GM18499 (cell line): ENCODE data around the gene TFPI.
"Not testable (repeated sequence)": the region's sequence is repeated elsewhere in the genome, so short reads cannot be mapped to it uniquely, and the experiment has no call there.

Experiments used
- ATAC-seq: cut with Tn5 transposase; IDR thresholded peaks from one replicate; pipeline ENCODE4 v1.9.1; 2021; ENCODE audit warnings: moderate number of reproducible peaks; ENCODE audit not compliant: insufficient read depth, unreplicated experiment

Gene TFPI

DNA sequence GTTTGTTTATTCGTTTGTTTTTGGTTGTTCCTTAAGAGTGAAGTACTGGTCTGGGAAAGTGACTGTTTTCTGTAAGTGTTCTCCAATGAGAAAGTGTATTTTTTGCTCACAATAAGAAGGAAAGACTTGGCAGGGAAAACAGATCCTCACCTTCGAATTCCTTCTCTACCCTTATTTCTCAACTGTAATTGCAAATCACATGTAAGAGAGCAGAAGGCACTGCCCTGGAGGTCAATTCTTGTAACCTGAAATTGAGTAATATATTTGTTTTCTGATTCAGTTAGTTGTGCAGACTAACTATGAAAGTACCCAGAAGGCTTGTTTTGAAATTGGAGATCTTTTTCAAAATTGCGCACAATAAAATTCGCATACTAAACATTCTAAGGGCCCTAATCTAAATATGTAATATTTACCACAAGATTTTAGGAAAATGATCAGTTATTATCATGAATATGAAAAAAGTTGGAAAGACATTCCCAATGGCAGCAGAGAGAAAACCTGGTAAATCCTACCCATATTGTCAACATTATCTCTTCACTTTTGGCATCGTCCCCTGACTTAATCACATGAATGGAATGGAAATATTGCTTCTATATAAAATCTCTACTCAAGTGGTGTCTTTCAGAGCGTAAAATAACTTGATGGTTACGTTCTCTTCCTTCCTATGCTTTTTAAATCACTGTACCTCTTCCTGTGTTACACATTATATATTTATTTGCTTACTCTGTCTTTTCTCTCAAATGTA lies 24.1 kb downstream of the TFPI start:
- no peak for ATAC-seq

DNA sequence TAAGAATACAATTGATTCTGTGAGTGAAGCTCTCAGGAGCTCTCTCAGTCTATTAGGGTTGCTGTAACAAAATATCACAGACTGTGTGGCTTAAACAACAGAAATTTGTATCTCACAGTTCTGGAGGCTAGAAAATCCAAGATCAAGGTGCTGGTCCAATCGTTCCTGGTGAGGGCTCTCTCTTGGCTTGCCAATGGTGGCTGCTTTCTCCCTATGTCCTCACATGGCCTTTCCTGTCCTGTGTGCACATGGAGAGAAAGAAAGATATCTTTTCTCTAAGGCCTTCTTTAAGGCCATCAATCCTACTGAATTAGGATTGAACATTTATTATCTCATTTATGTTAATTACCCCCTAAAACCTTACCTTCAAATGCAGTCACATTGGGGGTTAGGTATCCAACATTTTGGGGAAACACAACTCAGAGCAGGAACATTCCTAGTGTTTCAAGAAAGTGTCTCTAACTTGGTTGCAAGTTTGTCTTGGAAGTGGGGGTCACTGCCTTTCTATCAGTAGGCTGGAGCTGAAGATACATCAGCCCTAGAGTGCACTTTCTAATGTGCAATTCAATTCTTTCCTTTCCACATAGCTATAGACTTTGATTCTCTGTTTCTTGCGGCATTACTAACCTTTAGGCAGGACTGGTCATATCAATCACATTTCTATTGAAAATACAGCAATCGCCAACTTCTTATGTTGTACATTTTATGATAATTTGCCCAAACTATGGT lies 24.8 kb downstream of the TFPI start:
- ATAC-seq, result no peak

DNA sequence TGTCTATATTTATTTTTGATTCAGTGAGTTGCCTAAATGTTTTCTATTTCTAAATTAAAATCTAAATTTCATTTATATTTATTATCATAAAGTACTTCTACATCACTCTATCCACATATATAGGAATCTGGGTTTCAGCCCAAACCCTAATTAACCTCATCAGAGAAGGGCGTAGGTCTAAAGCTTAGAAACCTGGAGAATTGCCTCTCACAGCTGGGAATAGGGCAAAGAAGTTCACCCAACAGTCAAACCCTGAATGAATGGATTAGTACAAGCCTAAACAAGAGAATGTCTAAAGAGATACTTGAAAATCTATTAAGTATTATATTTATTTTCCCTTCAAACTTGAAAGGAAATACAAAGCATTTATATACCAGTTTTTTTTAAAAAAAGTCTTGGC lies 26.2 kb downstream of the TFPI start:
- ATAC-seq, result no peak

DNA sequence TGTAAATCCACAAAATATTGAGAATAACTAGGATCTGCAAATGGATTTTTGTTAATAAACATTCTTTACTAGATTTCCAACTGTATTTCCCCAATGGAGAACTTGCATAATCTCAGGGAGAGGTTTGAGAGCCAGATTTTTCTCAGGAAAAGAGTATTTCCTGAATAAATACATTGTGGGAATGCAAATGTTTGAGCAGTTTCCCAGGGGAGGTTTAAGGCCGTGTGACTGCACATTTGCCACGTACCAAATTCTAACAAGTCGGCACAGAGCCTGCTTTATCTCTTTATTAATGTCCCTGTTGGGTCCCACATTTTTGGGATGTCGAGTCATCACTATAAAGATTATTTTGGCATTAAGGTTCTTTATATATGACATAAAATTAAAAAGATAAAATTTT lies 27.0 kb downstream of the TFPI start:
- ATAC-seq, result no peak

DNA sequence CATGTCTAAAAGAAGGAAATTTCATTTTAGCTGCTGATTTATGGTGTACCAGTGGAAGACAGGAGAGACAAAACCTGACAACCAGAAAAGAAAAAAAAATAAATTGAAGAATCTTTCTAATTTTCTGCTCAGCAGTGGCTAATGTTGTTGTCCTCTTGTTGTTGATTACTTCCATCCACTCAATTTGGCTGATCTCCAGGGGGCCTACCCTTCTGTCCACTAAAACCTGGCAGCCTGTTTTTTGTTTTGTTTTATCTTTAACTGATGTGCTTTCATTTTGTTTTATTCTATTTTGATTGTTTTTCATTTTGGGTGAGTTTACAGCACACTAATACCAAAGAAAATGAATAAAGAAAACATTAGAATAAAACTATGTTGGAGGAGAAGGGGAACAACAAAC lies 27.4 kb downstream of the TFPI start:
- ATAC-seq, result no peak

DNA sequence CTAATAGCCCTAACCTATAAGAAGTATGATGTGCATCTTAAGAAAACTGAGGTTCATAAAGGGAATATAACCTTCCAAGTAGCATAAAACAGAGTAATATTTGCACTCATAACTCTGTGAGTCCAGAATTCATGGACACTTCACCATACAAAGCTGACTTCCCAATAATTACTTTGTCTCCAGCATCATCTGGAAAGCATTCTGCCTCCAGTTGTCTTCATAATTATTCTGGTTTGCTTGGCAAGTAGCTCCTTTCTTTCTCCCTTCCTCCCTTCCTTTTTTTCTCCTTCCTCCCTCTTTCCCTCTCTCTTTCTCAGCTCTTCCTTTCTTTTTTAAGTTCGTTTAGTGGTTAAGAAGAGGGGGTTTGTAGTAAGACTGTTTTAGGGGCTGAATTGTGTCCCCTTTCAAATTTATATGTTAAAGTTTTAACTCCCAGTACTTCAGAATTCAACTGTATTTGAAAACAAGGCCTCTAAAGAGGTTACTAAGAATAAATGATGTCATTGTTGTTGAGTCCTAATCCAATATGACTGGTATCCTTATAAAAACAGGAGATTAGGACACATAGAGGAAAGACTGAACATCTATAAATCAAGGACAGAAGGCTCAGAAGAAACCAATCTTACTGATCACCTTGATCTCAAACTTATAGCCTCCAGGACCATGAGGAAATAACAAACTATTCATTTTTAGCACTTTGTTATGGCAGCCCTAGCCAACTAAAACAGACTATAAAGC lies 28.9 kb downstream of the TFPI start:
- no peak for ATAC-seq

DNA sequence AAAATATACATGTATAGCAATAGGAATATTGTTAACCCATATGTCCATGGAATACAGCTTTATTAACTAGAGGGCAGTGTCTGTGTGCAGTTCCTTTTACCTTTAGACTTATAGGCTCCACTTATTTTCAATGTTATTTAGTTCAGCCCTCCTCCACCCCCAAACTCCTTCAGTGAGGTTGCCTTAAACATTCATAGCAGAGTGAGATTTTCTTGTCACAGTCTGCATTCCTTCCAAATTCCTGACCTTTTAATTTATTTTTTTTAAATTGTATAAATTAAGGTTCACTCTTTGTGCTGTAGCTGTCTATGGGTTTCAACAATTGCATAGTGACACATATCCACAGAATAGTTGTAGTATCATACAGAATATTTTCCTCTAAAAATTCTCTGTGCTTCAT lies 30.9 kb downstream of the TFPI start:
- no peak for ATAC-seq

DNA sequence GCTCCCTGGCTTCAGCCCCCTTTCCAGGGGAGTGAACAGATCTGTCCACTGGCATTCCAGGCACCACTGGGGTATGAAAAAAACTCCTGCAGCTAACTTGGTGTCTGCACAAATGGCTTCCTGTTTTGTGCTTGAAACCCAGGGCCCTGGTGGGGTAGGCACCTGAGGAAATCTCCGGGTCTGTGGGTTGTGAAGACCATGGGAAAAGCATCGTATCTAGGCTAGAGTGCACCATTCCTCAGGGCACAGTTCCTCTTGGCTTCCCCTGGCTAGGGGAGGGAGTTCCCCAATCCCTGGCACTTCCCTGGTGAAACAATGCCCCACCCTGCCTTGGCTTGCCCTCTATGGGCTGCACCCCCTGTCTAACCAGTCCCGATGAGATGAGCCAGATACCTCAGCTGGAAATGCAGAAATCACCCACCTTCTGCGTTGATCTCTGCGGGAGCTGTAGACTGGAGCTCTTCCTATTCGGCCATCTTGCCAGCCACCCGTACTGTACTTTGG lies 34.1 kb downstream of the TFPI start:
- no peak for ATAC-seq

DNA sequence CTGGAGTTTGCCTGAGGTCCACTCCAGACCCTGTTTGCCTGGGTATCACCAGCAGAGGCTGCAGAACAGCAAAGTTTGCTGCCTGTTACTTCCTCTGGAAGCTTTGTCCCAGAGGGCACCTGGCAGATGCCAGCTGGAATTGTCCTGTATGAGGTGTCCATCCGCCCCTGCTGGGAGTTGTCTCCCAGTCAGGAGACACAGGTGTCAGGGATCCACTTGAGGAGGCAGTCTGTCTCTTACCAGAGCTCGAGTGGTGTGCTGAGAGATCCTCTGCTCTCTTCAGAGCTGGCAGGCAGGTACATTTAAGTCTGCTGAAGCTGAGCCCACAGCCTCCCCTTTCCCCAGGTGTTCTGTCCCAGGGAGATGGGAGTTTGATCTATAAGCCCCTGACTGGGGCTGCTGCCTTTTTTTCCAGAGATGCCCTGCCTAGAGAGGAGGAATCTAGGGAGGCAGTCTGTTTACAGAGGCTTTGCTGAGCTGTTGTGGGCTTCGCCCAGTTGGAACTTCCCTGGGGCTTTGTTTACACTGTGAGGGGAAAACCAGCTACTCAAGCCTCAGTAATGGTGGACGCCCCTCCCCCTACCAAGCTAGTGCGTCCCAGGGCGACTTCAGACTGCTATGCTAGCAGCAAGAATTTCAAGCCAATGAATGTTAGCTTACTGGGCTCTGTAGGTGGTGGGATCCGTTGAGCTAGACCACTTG lies 34.7 kb downstream of the TFPI start:
- no peak for ATAC-seq

DNA sequence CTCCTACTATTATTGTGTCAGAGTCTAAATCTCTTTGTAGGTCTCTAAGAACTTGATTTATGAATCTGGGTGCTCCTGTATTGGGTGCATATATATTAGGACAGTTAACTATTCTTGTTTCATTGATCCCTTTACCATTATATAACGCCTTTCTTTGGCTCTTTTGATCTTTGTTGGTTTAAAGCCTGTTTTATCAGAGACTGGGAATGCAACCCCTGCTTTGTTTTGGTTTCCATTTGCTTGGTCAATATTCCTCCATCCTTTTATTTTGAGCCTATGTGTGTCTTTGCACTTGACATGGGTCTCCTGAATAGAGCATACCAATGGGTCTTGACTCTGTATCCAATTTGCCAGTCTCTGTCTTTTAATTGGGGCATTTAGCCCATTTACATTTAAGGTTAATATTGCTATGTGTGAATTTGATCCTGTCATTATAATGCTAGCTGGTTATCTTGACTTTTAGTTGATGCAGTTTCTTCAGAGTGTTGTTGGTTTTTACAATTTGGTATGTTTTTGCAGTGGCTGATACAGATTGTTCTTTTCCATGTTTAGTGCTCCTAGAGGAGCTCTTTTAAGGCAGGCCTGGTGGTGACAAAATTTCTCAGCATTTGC lies 36.4 kb downstream of the TFPI start:
- not testable (repeated sequence) for ATAC-seq

DNA sequence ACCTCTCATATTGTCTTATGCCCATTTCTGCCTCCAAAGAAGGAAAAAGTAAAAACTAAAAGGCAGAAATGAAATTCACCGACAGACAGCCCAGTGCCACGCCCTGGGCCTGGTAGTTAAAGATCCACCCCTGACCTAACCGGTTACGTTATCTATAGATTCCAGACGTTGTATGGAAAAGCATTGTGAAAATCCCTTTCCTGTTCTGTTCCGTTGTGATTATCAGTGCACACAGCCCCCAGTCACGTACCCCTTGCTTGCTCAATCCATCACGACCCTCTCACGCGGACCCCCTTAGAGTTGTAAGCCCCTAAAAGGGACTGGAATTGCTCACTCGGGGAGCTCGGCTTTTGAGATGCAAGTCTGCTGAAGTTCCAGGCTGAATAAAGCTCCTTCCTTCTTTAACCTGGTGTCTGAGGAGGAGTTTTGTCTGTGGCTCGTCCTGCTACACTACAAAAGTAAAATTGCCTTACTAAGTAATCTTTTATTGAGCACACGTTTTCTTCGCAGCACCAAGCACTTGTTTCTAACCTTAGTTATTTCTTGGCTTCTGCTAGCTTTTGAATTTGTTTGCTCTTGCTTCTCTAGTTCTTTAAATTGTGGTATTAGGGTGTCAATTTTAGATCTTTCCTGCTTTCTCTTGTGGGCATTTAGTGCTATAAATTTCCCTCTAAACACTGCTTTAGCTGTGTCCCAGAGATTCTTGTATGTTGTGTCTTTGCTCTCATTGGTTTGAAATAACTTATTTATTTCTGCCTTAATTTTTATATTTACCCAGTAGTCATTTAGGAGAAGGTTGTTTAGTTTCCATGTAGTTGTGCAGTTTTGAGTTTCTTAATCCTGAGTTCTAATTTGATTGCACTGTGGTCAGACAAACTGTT lies 37.4 kb downstream of the TFPI start:
- not testable (repeated sequence) for ATAC-seq

DNA sequence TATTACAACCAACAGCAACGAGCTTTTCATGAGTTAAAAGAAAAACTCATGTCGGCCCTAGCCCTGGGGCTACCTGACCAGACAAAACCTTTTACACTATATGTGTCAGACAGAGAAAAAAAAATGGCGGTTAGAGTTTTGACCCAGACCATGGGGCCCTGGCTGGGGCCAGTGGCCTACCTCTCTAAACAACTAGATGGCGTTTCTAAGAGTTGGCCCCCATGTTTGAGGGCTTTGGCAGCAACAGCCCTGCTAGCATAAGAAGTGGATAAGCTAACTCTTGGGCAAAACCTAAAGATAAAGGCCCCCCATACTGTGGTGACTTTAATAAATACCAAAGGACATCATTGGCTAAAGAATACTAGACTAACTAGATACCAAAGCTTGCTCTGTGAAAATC lies 39.3 kb downstream of the TFPI start:
- no peak for ATAC-seq

DNA sequence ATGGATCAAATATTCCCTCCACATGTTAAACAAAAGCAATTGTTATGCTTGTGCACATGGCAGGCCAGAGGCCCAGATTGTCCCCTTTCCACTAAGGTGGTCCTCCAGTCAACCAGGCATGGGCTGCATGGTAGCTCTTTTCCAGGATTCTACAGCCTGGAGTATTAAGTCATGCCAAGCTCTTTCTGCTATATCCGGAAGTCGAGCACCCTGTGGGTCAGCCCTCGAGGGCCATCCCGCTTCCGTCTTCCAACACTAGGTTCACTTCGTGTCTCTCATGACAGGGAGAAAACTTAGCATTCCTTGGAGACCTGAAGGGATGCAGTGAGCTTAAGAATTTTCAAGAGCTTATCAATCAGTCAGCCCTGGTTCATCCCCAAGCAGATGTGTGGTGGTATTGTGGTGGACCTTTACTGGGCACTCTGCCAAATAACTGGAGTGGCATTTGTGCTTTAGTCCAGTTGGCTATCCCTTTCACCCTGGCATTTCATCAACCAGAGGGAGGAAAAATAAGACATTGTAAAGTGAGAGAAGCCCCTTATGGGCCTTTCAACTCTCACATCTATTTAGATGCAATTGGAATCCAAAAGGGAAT lies 39.9 kb downstream of the TFPI start:
- ATAC-seq, result not testable (repeated sequence)

DNA sequence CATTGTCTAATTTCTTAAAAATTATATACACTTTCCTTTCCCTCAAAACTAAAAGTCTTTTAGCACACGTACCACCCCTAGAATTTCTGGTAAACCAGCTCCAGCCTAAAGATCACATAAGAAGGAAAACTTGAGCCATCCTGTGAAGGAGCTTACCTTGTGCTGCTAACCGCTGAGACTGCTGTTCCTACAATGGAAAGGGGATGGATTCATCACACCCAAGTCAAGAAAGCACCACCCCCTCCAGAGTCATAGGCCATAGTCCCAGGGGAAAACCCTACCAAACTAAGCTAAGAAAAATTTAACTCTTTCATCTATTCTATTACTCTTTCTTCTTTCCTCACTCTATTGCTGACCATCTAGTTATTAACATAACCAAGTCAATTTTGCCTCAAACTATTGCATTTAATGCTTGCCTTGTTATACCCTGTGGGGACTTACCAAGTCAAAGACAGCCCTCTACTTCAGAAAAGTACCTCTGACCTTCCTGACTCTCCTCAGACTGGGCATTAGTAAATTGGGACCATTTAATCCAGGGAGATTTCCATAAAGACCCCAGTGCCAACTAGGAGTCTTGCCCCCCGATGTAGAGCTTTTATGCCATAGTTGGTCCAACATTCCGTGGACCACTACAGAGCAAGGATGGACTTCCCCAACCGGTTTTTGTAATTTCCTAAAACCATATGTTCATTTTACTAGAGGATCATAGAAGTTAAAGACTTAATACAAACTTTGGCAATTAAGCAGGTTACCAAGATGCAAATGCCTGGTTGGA lies 40.6 kb downstream of the TFPI start:
- not testable (repeated sequence) for ATAC-seq

DNA sequence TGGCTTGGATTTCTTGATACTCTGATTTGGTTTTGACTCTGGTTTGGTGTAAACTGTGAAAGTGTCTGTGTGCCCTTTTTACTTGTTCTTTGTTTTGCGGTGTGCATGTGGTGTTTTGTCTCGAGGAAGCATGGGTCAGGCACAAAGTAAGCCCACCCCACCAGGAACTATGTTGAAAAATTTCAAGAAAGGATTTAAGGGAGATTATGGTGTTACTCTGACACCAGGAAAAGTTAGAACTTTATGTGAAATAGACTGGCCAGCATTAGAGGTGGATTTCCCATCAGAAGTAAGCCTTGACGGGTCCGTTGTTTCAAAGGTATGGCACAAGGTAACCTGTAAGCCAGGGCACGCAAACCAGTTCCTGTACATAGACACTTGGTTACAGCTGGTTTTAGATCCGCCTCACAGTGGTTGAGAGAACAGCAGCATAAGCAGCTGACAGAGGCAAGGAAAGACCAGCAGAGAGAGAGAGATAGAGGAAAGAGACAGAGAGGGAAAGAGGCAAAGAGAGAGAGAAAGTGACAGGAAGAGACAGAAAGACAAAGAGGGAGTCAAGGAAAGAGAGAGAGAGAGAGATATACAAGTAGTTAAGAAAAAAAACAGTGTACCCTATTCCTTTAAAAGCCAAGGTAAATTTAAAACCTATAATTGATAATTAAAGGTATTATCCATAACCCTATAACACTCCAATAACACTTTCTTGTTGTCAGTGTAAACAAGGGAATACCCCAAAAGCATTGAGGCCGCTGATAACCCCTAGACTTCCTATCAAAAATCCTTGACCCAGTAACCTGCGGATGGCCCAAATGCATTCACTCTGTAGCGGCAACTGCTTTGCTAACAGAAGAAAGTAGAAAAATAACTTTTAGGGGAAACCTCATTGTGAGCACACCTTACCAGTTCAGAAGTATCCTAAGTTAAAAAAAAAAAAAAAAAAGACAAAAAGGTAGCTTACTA lies 42.6 kb downstream of the TFPI start:
- no peak for ATAC-seq

DNA sequence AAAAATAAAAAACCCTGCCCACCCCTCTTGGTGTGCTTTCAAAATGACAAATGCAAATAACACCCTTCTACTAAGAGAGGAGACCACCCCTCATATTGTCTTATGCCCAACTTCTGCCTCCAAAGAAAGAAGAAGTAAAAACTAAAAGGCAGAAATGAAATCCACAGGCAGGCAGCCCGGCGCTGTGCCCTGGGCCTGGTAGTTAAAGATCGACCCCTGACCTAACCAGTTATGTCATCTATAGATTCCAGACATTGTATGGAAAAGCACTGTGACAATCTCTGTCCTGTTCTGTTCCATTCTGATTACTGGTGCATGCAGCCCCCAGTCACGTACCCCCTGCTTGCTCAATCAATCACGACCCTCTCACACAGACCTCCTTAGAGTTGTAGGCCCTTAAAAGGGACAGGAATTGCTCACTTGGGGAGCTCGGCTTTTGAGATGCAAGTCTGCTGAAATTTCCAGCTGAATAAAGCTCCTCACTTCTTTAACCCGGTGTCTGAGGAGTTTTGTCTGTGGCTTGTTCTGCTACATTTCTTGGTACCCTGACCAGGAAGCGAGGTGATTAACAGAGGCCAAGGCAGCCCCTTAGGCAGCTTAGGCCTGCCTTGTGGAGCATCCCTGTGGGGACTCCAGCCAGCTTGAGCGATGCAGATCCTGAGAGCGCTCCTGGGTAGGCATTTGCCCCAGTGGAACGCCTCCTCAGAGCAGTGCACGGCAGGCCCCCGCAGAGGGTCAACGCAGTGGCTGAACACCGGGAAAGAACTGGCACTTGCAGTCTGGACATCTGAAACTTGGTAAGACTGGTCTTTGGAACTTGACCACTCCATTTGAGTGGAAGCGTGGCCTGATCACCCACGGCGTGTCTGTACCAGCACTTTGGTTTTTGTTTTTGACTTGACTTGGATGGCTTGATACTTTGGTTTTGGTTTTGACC lies 43.5 kb downstream of the TFPI start:
- not testable (repeated sequence) for ATAC-seq
